ENCODE results near the gene EPB41.

DNA sequence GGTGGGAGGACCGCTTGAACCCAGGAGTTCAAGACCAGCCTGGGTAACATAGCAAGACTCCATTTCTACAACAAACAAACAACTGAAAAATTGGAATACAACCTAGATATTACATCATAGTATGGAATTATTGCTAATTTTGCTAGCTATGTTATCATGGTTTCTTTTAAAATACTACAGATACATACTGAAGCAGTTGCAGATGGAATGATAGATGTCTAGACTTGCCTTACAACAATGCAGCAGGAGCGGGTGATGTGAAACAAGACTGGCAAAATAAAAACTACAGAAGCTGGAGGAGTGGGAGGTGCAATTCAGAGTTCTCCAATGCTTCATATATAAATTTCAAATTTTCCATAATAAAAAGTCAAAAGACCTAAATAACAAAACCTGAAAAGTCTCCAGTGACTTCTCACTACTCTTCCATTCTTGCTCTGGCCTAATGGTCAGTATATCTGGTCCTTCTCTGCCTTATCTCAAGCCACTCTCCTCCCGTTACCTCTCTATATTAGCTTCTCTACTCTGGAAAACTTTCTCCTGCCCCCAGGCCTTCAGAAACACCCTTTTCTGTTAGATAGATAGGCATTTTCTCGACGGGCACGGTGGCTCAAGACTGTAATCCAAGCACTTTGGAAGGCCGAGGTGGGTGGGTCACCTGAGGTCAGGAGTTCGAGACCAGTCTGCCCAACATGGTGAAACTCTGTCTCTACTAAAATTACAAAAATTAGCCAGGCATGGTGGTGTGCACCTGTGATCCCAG, 237.9 kb downstream of the EPB41 start:
- TF ChIP-seq, protein P1, sequence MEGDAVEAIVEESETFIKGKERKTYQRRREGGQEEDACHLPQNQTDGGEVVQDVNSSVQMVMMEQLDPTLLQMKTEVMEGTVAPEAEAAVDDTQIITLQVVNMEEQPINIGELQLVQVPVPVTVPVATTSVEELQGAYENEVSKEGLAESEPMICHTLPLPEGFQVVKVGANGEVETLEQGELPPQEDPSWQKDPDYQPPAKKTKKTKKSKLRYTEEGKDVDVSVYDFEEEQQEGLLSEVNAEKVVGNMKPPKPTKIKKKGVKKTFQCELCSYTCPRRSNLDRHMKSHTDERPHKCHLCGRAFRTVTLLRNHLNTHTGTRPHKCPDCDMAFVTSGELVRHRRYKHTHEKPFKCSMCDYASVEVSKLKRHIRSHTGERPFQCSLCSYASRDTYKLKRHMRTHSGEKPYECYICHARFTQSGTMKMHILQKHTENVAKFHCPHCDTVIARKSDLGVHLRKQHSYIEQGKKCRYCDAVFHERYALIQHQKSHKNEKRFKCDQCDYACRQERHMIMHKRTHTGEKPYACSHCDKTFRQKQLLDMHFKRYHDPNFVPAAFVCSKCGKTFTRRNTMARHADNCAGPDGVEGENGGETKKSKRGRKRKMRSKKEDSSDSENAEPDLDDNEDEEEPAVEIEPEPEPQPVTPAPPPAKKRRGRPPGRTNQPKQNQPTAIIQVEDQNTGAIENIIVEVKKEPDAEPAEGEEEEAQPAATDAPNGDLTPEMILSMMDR (conservative IDR thresholded peaks at IDR 0.05 in 1 of 2, IDR thresholded peaks at IDR 0.05 in 1 of 2; ENCODE audit: extremely low read depth in 1 of 2, insufficient read depth in 1 of 2, low read depth in 1 of 2, low read length in 2 of 2), result no peak
- no peak for TF ChIP-seq EZH2 (IDR thresholded peaks at IDR 0.05; ENCODE audit: borderline replicate concordance, low read length)

Measured in mammary epithelial cell (primary cell).